Erythroblast (primary cell): ENCODE results near the gene RASGRP2.

ENCODE experiments used
- GATA1 ChIP-seq: IDR thresholded peaks from 2 replicates; pipeline ENCODE4 v1.6.1; 2011; ENCODE audit warnings: low read depth, mild to moderate bottlenecking, control low read depth, low read length, moderate library complexity
- POLR2A ChIP-seq: IDR thresholded peaks from 2 replicates; pipeline ENCODE4 v1.6.1; 2011; ENCODE audit warnings: mild to moderate bottlenecking, low read length

GRCh38 chr11:64710418-64711137 is 33.4 kb downstream of the RASGRP2 start:
- no peak for TF ChIP-seq POLR2A
- no peak for TF ChIP-seq GATA1
